ENCODE results near the gene BRPF1. TPM values are rescaled to one million over a fixed set of nuclear protein-coding genes. Genes with fewer than 3 reads are reported as not detected.

Gene BRPF1
- total and polyA plus RNA-seq, 2 experiments from 2014 or later: 8.0 to 24.7 TPM

GRCh38 chr3:9746330-9746729, 14.8 kb downstream of the BRPF1 start:
- Histone ChIP-seq H3K27me3 (ENCODE audit: insufficient read depth) (no peaks in the 10 kb centered on the region), H3K36me3 (ENCODE audit: insufficient read depth) (peaks cover 27% of the 10 kb centered on the region), H3K27ac (ENCODE audit: low read depth) (no peak overlapping the region), H3K4me2 (no peak overlapping the region), H3K79me2 (replicated peaks; ENCODE audit: insufficient read depth) (peaks cover 11% of the 10 kb centered on the region), H2AFZ (no peak overlapping the region), H3F3A (replicated peaks; ENCODE audit: low read depth) (peaks cover 20% of the 10 kb centered on the region), H3K4me1 (ENCODE audit: insufficient read depth) (peaks cover 9% of the 10 kb centered on the region; the same call in 1 of the 2 replicates), H4K20me1 (replicated peaks; ENCODE audit: insufficient read depth) (no peaks in the 10 kb centered on the region), H3K9me2 (ENCODE audit: insufficient read depth) (no peaks in the 10 kb centered on the region; the same call in 1 of the 2 replicates), H3K4me3 (no peak overlapping the region)
- DNase-seq (ENCODE audit: low spot score) (no peak), ATAC-seq (no peak)
- Mint-ChIP-seq H3K4me1 (peaks cover 3% of the 10 kb centered on the region; the same call in 2 of the 3 replicates), H3K9me3 (no peaks in the 10 kb centered on the region), H3K4me3 (no peak overlapping the region), H3K27me3 (ENCODE audit: insufficient read depth, low read depth, poor library complexity) (peaks cover 11% of the 10 kb centered on the region), H3K36me3 (ENCODE audit: low read depth) (peaks cover 80% of the 10 kb centered on the region), H3K27ac (no peak overlapping the region)
- no peak for TF ChIP-seq CTCF (conservative IDR thresholded peaks at IDR 0.05; ENCODE audit: low read depth in 2 of 2)
- TF ChIP-seq JUNB (IDR thresholded peaks at IDR 0.05; ENCODE audit: unreplicated experiment): no peak
- TF ChIP-seq STAT1 (IDR thresholded peaks at IDR 0.05; ENCODE audit: unreplicated experiment): no peak
- TF ChIP-seq POLR2AphosphoS5 (IDR thresholded peaks at IDR 0.05; ENCODE audit: low read depth): no peak
- TF ChIP-seq REST (IDR thresholded peaks at IDR 0.05; ENCODE audit: unreplicated experiment): no peak
- TF ChIP-seq CREB1 (CRISPR knock-in tag; IDR thresholded peaks at IDR 0.05; ENCODE audit: low read depth): no peak
- no peak for TF ChIP-seq NANOG (IDR thresholded peaks at IDR 0.05; ENCODE audit: borderline replicate concordance)
- TF ChIP-seq ETS1 (IDR thresholded peaks at IDR 0.05): no peak
- TF ChIP-seq ZNF331 (CRISPR knock-in tag; IDR thresholded peaks at IDR 0.05; ENCODE audit: low read depth): no peak
- no peak for TF ChIP-seq EZH2 (IDR thresholded peaks at IDR 0.05; ENCODE audit: low read depth, unreplicated experiment)
